Stimulated activated CD4-positive, alpha-beta T cell treated with anti-CD3 and anti-CD28 coated beads, TNF-alpha, amount 100 ng/mL, for 48 hours (primary cell): Measurements from ENCODE around the gene SMAD9.

Source experiments
- DNase-seq, 3 donors: peaks; one replicate each; pipeline ENCODE4 v3.0.0-alpha.2; 2020; ENCODE audit warnings: low read depth in 3 of 3

SMAD9 gene

DNA sequence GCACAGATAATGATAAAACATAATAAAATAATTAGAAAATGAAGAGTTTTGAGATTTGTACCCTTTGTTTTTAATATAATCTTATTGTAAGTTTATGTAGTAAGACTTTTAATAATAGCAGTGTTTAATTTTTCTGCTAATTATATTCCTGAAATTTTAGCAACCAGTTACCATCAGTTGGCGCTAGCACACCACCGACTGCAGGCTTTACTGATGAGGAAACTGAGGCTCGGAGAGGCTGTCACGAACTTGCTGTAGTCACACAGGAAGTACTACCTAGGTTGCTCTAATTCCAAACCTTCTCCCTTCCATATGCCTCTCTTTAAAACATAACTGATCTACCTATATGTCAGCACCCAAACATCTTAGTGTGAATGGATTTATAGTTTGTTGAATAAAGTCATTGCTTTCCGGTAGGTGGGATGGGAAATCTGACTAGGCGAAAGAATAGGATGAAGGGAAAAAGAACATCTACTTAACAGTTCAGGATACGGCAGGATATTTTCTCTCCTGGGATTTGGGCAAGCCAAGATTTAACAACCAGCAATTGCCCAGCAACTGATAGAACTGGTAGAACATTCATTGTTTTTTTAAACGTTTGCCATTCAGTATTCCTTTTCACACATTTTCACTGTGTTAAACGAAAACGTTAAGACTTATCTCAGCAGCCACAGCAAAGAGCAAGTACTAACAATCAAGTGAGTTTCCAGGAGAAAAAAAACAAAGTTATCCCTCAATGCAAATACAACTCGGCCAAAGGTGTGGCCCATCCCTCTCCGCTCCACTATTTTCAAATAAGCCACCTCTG, 101.8 kb downstream of the SMAD9 start:
- no peak for DNase-seq

DNA sequence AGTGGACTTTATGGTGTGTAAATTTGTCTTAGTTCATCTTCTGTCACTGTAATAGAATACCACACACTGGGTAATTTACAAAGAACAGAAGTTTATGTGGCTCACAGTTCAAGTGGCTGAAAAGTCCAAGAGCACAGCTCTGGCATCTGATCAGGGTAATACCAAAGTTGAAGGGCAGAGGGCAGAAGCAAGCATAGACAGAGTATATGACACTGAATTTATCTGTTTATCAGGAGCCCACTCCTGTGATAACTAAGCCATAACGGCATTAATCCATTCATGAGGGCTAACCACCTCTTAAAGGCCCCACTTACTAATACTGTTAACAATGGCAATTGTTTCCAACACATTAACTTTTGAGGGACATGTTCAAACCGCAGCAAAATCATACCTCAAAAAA, 105.0 kb downstream of the SMAD9 start:
- no peak for DNase-seq

DNA sequence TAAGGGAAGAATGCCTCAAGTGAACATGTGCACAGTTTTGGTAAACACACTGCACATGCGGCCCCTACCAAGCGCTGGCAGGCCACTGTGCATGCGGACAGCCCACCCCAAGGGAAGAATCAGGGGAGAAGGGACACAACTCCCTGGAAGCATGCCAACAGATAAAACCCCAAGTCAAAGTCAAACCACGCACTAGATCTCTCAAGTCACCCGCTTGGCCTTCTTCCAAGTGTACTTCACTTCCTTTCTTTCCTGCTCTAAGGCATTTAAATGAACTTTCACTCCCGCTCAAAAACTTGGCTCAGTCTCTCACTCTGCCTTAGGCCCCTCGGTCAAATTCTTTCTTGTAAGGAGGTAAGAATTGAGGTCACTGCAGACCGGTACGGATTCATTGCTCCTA, 105.6 kb downstream of the SMAD9 start:
- no peak for DNase-seq

DNA sequence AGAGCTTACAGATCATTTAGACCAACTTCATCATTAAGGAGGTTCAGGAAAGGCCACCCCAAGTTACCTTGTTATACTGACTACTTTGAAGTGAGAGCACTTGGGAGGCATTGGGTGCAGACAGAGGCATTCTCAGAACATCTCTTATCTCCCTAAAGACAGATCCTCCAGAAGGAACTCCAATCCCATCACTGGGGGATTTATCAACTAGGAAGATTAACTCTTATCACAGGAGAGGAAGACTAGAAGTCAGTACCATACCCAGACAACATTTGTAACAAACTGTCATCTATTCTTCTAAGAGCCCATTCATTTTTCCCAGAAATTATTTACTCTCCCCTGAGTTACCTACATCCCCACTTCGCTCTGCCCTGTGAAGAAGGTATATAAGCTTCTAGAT, 106.8 kb downstream of the SMAD9 start:
- no peak for DNase-seq

DNA sequence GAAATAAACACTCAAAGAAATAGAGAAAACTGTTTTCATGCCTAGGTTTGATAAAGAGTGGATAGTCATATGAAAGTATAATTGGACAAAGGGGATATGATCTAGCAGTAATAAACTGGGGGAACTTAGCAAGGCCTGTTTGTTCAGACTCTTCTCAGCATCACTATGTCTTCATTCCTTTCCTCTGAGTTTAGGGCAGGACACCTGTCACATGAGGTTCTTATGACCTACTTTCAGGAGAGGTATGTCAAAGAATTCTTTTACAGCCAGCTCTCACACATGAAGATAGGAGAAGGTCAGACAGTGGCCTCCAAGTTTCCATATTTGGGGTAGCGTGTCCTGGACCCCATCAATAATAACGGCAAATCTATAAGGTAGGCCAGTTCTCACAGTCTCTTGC, 112.4 kb downstream of the SMAD9 start:
- no peak for DNase-seq

DNA sequence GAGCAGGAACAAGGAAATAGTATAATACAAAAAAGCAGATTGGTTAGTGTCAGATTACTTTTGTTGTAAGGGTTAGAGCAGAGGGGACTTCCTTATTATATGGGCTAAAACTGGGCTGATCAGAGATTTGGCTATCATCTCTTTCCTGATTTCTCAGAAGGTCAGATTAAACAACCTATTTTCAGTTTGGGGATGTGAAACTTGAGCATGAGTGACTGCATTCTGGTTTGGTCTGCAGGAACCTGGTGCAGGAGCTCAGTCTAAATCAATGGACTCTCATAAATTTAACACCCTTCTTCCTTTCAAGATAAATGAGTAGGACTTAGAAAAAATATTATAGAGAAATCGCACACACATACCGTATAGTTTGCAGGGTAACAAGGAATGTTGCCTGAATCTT, 113.9 kb downstream of the SMAD9 start:
- DNase-seq, result no peak

DNA sequence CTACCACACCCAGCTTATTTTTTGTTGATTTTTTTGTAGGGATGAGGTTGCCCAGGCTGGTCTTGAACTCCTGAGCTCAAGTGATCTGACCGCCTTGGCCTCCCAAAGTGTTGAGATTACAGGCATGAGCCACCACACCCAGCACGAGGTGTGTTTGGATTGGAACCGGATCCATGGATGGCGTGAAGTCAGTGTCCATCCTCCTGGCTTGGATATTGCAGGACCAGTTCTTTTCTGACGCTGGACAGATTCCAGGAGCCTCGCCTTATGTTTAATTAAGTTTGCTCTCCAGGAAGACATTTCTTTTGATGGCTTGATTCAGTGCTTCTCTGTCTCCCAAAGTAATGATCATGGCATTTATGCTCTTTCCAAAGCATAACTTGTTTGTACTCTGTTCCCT, 115.5 kb downstream of the SMAD9 start:
- no peak for DNase-seq

DNA sequence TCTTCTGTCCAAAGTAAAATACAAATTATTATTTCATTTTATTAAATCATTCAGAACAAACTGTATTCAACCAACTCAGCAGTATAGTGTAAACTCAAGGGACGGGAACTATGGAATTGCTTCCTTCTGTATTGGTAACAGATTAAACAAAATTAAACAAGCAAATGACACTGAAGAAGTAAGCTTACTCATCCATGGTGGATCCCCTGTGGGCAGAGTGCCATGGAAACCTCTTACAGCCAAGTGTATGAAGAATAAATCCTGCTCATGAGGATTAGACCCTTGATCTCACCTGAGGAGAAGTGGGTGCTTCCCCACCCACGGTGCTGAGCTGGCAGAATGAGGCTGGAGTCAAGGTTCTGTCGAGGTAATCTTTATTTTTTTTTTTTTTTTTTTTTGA, 119.0 kb downstream of the SMAD9 start:
- DNase-seq, result no peak

DNA sequence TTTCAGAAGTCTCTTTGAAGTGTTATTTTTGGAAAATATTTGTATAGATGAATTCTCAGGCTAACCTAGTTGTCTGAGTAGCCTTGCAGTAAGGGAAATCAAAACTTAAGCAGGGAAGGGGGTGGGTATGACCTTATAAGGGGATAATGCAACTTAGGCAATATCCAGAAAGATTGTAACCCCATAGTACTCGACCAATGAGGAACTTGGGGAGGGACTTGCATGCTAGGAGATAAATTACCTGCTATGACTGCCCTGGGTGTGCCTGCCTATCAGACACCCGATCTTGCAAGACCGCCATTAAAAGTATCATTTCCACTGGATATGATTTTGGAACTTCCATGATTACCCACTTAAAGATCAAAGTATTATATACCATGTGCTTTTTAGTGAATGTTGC, 124.0 kb downstream of the SMAD9 start:
- DNase-seq, result no peak

DNA sequence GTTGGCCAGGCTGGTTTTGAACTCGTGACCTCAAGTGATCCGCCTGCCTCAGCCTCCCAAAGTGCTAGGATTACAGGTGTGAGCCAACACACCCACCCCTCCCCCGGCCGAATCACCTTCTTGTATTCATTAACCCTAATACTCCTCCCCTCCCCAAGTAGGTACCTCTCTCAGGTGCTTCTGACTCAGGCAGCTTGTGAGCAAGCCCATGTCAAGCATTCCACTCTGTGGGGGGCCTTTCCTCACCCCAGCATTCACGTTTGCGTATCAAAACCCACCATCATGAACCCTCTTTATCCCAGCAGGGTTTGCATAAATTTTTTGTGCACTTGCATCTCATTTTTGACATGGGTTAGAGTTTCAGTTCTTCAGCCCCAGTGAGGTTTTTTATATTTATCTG, 124.6 kb downstream of the SMAD9 start:
- DNase-seq, result no peak
